HuH-7 (cell line): ENCODE measurements around the gene CSNK1E.
"Not testable (repeated sequence)": the region's sequence is repeated elsewhere in the genome, so short reads cannot be mapped to it uniquely, and the experiment has no call there.

Experiments
- DNase-seq: peaks from one replicate; pipeline ENCODE4 v3.0.0; 2011; ENCODE audit warnings: low spot score

The CSNK1E gene

DNA sequence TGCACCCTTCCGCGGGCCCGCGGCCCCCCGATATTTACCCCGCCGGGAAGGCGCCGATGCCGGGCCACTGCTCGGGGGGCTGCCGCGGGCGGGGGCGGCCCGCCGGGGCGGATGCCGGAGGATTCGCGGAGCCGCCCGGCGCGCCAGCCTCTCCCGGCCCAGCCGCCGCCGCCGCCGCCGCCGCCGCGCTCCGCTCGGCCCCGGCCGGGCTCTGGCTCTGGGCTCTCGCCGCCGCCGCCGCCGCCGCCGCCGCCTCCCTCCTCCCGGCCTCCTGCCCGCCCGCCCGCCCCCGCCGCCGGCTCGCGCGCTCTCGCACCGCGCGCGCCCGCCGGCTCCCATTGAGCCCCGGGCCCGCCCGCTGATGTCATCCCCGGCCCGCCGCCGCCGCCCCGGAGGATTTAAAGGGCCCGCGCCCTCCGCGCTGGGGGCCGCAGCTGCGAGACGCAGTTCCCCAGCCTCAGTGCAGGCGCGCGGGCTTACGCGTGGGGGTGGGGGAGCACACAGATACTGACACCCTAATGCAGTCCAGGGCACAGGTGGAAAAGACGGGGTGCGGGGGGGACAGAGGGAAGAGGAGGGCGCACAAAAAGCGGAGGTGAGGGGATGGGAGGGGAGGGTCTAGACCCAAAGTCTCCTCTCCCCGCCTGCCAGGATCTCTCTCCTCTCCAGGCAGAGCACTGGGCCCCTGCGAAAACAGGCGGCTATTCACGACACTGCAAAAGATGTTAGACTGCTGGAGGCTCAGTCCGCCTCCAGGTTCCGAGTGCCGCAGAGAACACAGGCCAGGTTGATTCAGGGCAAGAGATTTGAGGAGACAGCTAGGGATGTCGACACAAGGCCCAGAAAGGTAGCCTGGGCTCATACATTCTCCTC is at the start of gene CSNK1E:
CSNK1E (minus strand) TSS at position 312 of the 873 bp plus-strand sequence. CDS start 3,276 bp downstream, outside the sequence.
- DNase-seq, result peak; percentile 85

DNA sequence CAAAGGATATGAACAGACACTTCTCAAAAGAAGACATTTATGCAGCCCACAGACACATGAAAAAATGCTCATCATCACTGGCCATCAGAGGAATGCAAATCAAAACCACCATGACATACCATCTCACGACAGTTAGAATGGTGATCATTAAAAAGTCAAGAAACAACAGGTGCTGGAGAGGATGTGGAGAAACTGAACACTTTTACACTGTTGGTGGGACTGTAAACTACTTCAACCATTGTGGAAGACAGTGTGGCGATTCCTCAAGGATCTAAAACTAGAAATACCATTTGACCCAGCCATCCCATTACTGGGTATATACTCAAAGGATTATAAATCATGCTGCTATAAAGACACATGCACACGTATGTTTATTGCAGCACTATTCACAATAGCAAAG is 48.6 kb upstream of the CSNK1E start:
- DNase-seq, result not testable (repeated sequence)

DNA sequence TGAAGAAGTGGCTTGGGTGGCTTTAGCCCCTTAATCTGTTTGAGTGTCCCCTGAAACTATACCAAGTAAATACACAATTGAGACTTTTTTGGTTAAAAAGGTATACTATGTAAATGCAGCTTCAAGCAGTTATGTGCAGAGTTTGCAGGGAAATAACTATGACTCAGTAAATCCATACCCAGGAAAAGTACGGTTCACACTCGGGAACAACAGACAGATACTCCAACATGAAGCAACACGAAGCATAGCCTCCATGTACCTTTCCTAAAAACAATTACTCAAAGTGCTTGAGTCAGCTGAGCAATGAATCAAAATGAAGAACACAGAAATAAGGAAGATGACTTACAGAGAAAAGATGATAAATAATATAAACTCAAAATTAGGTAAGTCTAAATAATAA is 47.9 kb upstream of the CSNK1E start:
- not testable (repeated sequence) for DNase-seq

DNA sequence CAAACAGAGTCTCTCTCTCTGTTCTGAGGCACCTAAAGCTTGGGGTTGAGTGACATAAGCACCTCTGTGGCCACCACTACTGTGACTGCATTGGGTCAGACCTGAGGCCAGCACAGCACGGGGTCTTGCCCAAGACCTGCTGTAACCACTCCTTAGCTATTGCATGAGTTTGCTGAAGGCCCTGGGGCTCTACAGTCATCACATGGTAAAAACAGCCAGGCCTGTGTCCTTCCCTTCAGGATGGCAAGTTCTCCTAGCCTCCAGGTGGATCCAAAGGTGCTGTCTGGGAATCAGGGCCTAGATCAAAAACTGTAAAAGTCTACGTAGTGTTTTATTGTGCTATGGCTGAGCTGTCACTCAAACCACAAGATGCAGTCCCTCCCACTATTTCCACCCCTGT is 43.3 kb upstream of the CSNK1E start:
- DNase-seq, result not testable (repeated sequence)

DNA sequence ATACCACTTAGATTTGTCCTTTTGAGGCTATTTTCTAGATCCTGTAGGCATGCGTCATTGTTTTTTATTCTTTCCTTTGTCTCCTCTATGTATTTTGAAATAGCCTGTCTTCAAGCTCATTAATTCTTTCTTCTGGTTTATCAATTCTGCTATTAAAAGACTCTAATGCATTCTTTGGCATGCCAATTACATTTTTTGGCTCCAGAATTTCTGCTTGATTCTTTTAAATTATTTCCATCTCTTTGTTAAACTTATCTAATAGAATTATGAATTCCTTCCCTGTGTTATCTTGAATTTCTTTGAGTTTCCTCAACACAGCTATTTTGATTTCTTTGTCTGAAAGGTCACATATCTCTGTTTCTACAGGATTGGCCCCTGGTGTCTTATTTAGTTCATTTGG is 42.6 kb upstream of the CSNK1E start:
- not testable (repeated sequence) for DNase-seq

DNA sequence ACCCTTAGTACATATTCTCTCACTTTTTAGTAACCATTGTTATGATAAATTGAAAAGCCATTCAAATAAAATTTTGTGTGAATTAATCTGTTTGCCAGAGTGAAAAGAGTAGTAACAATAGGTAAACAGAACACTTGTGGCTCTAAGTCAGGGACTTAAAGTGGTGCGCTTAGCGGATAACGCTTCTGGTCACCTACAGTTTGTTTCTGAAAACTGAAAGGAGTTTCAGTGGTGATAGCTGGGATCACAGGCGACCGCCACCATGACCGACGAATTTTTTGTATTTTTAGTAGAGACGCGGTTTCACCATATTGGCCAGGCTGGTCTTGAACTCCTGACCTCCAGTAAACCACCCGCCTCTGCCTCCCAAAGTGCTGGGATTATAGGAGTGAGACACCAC is 40.7 kb upstream of the CSNK1E start:
- not testable (repeated sequence) for DNase-seq

DNA sequence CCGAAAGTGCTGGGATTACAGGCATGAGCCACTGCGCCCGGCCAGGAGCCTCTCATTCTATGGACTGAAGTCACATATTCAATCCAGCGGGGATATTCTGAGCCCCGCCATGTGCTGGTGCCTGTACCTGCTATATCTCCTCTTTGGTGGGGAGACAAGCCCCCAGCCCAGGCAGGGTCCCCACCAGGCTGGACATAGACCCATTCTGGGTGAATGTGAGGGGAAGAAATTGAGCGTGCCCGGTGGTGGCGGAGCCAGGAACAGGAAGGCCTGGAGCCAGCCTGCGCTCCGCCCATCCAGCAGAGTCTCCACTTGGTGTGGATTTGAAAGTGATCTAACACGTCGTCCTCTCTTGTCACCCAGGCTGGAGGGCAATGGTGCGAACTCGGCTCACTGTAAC is 38.0 kb upstream of the CSNK1E start:
- DNase-seq, result no peak

DNA sequence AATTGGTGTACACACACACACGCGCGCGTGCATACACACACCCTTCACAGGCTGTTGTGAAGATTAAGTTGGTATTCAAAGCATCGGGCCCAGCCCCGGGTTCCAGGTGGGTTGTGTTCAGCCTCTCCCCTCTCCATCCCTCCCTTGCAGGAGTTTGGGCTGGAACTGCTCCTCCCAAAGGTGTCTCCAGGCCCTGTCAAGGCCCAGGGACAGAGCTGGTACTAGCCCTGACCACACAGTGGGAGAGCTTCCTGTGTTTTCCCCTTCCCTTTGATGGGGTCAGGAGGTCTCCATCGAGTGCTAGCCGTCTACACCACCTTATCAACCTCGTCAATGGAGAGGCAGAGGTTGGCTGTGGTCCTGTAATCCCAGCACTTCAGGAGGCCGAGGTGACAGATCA is 36.5 kb upstream of the CSNK1E start:
- no peak for DNase-seq

DNA sequence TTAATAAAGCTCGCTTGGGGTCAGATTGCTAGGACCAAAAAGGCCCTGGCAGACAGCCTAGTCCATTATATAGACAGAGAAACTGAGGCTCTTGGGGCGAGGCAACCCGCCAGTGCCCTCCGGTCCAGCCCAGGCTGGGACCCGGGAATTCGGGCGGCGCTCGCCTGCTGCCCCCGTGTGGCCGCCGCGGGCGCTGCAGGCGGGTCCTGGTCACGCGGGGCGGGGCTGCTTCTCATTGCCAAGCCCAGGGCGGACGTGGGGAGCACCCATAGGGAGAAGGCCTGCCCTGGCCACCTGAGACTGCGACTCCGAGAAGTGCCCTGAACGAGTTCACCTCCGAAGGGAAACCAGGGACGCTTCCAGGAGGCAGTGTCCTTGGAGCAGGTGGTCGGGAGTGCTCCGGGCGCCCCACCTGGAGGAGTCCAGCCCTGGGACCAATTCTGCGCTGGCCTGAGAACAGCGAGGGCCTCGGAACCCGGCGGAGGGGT is 36.0 kb upstream of the CSNK1E start:
- peak; percentile 81 for DNase-seq

DNA sequence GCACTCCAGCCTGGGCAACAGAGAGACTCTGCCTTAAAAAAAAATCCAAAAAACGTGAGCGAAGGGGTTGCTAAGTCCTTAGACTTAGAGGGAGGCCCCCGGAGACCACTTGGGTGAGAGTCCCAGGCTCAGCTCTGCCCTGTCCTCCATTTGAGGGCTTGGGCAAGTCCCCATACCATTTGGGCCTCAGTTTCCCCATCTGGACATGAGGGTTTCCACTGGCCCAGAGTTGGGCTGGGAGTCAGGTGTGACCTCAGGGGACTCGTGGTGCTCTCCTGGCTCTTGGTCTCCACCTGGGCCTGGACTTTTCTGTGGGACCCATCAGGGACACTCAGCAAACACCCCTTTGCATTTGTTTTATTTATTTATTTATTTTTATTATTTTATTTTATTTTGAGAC is 35.2 kb upstream of the CSNK1E start:
- DNase-seq, result no peak

DNA sequence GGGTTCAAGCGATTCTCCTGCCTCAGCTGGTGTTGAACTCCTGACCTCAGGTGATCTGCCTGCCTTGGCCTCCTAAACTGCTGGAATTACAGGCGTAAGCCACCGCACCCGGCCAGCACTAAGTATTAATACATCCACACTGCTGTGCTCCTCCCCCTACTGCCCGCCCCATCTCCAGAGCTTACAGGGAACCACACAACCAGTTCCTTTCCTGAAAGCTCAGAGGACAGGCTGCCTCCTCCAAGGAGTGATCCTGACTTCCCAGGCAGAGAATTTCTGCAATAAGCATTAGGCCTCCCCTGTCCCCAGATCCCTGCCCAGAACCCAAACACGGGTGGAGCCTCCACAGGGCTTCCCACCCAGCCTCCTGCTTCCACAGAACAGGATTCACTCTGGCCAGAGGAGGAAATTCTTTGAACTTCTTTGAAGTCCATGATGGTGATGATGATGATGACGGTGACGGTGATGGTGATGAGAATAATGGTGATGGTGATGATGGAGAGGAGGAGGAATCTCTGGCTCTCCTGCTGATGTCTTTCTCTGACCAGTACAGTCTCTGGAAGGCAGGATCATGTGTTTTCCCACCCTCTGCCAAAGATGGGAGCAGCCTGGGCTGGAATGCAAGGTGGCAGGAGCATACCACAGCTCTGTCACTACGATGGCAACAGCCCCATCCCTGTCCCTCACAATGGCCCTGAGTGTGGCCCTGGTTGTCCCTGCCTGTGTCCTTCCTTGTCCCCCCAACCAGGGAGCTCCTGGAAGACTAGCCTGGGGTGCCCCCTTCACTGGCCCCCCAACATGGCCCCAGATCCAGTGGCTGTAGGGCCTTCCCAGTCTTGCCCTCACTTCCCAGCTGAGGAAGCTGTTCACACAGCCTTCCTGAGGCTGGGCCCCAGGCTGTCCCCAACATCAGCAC is 33.5 kb upstream of the CSNK1E start:
- DNase-seq, result no peak

DNA sequence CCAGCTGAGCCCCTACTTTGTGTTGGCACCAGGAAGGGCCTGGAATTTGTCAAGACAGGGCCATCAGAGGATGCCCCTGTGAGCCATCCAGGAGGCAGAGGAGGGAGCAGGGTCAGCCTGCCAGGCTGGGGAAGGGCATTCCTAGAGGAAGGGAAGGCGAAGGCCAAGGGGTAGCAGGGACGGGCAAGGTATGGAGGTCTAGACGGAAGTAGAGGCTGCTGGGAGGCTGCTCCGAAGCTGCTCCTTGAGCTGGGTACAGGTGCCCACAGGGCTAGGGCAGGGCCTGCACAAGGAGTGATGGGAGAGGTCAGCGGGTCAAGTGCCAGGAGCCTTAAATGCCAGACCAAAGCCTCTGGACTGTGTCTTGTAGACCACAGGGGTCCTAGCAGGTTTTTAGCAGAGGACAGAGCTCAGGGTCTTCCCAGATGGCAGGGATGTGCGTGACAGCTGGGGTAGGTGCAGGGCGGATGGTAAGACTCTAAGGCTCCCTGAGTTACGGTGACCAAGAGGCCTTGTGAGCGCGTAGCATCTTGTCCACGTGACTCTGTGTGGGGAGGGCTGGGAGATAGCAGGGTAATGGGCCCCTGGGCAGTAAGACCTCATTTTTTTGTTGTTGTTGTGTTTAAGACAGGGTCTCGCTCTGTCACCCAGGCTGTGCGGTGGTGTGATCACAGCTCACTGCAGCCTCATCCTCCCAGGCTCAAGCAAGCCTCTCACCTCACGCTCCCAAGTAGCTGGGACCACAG is 31.7 kb upstream of the CSNK1E start:
- DNase-seq, result no peak

DNA sequence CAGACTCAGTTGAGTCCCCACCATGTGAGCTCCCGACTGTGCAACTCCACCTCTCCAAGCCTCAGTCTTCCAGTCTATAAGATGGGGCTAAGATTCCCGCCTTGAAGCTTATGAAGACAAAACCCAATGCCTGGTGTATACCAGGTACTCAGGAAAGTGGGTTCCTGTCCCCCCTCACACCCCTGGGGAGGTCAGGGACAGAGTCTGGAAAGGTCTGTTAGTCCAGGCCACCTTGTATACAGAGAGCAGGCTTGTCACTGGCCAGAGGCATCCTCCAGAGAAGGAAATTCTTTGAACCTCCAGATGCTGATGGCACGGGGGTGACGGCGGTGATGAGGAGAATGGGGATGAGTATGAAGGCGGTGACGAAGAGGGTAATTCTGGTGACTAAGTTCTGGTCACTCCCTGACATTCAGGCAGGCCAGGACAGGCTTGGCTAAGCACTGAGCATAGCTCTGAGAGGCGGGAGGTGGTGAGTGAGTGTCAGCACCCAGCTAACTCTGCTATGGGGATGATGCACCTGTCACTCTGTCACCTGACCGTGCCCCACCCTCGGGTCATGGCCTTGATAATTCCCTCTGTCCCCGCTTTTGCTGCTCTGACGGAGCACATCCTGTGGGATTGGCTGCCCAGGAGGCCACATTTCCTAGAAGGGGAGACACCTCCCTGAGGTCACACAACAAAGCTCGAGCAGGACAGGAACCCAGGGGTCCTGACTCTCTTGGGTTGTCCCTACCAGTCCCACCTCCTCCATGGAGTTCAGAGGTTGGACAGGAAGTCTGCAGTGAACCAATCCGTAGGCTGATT is 30.9 kb upstream of the CSNK1E start:
- no peak for DNase-seq

DNA sequence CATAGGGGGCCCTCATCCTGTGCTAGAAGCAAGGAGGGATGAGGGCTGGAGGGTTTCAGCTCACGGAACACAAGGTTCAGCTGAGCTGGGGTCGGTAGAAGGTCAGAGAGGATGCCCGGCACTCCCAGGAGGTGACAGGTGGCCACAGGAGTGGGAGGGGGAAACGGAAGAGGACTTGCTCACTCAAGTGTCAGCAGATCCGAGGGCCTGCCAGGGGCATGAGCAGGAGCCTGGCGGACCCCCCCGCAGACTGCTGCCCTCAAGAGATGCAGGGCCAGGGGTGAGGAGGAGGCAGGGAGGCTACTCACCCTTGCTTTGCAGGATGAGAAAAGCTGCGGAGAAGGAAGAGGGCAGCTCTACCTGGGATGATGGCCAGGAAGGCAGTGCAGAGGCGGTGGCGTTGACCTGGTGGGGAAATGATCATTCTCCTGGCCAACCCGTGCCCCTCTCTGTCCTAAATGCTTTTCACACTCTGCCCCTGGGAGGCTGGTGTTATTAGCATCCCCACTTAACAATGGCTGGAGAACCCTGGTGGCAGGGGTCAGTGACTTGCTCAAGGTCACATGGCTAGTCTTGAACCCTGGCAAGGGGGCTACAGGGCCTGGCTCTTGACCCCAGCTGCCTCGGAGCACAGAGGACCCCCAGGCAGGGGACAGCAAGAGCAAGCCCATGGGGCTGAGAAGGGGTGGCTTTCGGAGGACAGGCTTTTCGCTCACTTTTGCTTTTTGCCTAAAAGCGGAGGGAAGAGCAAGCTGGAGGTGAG is 30.1 kb upstream of the CSNK1E start:
- DNase-seq, result no peak

DNA sequence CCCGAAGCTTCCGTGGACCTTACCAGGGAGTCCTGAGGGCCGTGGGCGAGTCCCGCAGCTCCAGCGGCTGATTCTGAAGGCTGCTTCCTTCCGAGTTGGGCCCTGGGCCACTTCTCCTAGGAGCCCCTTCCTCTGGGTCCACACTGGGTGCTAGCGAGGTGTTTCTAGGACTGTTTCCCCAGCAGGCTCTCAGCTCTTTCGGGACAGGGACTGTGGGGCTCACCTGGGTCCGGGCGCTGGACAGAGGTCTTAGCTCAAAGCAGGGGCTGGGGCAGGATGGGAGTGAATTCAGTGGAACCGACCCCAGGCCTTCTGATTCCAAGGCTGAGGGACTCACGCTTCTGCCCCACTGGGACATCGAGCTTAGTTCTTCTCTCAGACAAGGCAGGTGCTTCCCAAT is 29.3 kb upstream of the CSNK1E start:
- DNase-seq, result no peak

DNA sequence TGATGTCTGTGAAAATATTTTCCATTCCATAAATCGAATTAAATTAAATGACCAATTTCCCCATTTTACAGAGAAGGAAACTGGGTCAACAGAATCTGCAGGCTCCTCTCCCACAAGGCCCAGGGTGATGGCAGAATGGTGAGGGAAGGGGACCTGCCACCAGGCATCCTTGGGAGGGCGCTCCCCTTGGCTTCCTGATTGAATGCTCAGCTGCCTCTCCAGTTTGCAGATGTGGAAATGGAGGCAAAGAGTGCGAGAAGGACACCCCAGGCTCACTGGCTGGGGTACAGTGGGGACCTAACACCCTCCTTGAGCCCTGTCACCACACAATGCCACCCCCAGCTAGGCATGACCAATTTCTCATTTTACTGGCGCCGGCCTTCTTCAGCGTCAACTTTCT is 28.5 kb upstream of the CSNK1E start:
- DNase-seq, result no peak

DNA sequence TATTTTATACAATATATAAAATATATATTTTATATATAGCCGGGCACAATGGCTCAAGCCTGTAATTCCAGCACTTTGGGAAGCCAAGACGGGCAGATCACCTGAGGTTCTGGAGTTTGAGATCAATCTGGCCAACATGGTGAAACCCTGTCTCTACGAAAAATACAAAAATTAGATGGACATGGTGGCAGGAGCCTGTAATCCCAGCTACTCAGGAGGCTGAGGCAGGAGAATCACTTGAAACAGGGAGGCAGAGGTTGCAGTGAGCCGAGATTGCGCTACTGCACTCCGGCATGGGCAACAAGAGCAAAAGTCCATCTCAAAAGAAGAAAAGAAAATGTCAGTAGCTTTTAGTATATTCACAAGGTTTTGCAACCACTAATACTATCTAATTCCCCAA is 22.7 kb upstream of the CSNK1E start:
- DNase-seq, result not testable (repeated sequence)

DNA sequence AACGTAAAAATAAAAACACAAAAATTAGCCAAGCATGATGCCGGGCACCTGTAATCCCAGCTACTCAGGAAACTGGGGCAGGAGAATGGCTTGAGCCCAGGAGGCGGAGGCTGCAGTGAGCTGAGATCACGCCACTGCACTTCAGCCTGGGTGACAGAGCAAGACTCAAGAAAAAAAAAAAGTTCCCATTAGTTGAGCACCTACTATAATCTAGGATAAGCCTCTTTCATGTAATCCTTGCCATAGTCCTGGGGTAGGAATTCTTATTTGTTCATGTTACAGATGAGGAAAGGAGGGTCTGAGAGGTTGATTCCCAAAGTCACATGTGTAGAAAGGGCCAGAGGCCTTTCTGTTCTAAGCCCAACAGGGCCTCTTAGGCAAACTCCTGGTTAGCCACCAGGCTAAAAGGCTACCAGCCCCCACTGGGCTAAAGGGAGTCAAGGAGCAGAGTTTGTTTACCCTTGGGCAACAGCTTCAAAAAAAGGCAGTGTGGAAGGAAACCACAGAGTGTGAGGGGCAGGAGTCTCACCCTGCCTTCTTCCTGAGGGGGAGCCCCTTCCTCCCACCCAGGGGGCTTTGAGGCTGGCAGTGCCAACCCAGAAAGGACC is 21.6 kb upstream of the CSNK1E start:
- DNase-seq, result no peak

DNA sequence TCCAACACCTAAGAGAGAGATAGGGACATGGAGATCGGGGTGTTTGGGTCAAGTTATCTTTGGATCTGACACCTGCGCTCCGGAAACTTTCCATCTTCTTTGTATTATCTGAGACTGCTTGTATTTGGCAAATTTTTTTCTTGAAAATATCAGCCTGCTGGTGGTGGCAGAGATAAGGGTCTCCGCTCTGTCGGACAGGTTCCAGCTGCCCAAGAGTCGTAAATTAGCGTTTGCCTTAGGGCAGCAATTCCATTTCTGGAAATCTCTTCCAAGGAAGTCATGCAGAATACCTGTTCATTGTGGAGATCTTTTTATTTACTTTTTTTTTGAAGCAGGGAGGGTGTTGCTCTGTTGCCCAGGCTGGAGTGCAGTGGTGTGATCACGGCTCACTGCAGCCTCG is 19.5 kb upstream of the CSNK1E start:
- DNase-seq, result no peak

DNA sequence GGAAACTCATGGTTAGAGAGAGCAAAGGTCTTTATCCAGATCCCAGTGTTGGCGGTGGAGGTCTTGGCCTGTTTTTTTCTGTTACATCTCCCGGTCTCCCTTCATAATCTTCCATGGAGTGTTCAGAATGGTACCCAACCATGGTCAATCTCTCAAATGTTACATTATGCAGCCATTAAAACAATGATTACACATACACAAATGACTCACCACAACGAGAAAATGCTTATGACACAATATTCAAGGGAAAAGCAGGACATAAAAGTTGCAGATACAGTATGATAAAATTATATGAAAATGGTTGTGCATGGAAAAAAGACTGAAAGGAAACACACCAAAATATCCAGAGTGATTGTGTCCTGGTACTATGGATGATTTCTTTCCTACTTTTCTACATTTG is 17.8 kb upstream of the CSNK1E start:
- no peak for DNase-seq
